CD4-positive, alpha-beta T cell treated with Interferon gamma for 1 hour (primary cell): Measurements from ENCODE around the gene PAGR1.
"Not testable (repeated sequence)": the region's sequence is repeated elsewhere in the genome, so short reads cannot be mapped to it uniquely, and the experiment has no call there.

Experiments
- DNase-seq: peaks from one replicate; pipeline ENCODE4 v3.0.0-alpha.2; 2020

The PAGR1 gene

DNA sequence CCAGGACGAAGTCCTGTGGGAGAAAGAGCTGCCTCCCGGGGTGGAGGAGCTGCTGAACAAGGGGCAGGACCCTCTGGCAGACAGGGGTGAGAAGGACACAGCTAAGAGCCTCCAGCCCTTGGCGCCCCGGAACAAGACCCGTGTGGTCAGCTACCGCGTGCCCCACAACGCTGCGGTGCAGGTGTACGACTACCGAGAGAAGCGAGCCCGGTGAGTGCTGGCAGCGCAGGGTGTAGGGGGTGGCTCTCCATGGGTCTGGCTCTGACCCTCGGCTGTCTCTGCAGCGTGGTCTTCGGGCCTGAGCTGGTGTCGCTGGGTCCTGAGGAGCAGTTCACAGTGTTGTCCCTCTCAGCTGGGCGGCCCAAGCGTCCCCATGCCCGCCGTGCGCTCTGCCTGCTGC is 25.7 kb downstream of the PAGR1 start:
- no peak for DNase-seq

DNA sequence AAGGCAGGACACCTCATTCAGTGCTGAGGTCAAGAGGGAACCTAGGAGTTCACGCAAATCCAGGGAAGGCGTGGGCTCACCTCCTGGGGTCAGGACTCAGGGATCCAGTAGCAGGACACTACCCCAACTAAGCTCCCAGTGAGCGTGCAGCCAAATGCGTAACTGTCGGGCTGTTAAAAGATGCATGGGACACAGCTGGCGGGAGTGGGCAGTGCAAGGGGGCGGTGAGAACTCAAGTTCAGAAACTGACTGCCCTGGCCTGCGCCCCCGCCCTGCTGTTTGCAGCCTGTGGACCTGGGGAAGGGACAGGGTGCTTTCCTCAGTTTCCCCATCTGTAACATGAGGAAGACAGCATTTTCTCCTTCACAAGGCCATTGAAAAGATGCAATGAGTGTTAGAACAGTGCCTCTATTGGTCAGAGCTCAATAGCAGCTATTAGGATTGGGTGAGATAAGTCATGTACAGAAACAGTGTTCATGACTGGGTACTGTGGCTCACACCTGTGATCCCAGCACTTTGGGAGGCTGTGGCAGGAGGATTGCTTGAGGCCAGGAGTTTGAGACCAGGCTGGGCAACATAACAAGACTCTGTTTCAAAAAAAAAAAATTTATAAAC is 26.9 kb downstream of the PAGR1 start:
- no peak for DNase-seq

DNA sequence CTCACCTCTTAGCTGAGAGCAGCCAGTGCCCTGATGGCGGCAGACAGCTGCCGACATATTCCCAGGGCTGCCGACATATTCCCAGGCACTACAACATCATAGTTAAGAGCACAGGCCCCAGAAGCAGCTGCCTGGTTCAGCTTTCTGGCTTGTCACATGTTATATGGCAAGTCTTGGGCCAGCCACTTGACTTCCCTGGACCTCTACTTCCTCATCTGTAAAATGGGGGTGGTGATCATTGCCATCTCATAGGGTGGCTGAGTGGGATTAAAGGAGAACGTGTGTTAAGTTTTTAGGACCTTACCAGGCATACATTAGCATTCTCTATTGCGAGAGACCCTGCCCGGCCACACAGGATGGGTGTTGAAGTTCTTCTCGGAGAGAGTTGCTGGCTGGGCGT is 28.0 kb downstream of the PAGR1 start:
- no peak for DNase-seq

DNA sequence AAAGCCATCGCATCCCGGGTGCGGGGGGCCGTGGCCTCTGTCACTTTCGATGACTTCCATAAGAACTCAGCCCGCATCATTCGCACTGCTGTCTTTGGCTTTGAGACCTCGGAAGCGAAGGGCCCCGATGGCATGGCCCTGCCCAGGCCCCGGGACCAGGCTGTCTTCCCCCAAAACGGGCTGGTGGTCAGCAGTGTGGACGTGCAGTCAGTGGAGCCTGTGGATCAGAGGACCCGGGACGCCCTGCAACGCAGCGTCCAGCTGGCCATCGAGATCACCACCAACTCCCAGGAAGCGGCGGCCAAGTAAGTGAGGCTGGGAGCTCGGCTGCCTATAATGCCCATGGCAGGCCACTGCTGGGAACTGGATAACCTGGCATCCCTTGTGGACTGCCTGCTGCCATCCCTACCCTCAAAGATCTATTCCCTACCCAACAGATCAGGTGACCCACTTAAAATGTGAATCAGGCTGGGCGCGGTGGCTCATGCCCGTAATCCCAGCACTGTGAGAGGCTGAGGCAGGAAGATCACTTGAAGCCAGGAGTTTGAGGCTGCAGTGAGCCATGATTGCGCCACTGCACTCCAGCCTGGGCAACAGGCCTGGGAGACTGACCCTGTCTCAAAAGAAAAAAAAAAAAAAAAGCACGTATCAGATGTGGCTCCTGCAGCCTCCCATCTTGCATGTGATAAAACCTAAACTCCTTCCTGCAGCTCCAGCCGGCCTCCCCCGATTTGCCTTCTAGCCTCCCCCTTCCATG is 28.8 kb downstream of the PAGR1 start:
- DNase-seq = no peak

DNA sequence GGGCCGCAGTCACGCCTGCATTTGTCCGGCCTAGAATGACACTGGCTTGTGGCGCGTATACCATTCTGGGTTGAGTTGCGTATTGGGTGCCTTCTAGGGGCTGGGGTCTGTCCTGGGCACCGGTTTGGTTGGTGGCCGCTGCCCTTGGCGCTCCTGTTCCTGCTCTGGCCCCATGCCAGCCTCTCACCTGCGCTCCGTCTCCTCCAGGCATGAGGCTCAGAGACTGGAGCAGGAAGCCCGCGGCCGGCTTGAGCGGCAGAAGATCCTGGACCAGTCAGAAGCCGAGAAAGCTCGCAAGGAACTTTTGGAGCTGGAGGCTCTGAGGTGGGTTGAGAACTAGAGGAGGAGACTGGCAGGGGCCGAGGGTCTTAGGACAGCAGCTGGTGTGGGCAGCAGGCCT is 29.7 kb downstream of the PAGR1 start:
- DNase-seq = no peak

DNA sequence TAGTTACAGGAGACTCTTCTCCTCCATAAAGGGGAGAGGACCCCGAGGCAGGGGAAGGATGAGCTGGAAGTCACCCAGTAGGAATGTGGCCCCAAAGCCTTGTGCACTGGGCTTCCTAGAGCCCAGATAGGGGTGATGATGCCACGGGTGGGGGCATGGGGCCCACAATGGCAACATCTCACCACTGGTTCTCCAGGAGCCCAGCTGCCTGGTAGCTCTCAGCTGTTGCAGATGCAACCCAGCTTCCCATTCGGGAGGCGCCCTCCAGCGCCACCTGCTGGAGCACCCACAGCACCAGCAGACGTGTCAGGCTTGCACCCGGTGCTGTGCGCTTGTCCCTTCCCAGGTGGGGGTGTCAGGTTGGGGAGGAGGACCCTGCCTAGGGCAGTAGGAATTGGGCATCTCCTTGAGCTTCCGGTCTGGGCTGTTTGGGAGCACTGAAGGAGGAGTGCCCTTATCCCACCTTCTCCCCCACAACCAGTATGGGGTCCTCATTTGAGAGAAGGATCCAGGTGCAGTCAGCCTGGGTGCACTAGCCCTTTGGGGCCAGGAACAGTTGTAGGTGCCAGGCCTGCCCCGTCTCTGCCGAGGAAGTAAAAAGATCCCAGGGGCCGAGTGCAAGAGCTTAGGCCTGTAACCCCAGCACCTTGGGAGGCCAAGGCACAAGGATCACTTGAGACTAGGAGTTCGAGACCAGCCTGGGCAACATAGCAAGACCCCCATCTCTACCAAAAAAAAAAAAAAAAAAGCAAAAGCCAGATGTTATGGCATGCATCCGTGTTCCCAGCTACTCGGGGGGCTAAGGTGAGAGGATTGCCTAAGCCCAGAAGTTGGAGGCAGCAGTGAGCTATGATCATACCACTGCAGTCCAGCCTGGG is 32.7 kb downstream of the PAGR1 start:
- peak; percentile 77 for DNase-seq

DNA sequence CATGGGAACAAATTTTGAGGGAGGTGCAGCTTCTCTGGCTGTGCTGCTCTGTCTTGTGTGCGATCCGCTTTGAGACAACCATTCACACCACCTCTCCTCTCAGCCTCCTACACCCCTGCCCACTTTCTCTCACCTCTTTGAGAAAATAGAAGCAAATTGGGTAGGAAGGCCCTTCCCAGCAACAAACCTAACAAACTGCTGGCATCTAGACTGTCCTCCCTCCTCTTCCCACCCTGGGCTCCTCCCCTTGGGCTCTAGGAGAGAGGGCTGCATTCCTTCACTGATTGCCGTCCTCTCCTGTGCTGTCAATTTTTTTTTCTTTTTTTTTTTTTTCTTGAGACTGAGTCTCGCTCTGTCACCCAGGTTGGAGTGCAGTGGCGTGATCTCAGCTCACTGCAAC is 33.6 kb downstream of the PAGR1 start:
- DNase-seq = no peak

DNA sequence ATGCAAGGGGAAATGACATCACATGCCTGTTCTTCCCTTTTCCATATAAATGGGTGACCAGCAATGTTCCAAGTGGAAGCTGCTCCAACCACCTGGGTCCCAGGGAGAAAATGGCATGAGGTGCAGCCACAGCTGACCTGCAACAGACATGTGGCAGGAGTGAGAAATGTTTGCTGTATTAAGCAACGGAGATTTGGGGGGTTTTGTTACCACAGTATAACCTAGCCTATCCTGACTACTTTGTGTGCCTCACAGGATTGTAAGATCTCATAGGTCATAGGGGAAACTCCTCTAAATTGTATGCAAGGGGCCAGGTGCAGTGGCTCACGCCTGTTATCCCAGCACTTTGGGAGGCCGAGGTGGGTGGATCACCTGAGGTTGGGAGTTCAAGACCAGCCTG is 35.0 kb downstream of the PAGR1 start:
- no peak for DNase-seq

DNA sequence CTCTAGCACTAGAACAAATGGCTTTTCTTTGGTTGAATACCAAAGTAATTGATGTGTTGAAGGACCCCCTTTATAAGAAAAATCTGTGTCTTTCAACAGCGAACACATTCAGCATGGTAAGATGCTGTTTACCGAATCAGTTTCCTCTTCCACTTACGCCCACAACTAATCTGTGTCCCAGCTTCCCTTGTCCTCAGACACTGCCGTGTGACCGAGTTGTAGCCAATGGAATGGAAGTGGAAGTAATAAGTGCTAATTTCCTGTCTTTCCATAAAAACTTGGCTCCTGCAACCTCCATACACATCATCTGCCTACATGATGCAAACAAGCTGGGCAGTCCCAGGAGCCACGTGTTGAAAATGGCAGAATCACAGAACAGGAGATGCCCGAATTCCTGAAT is 36.7 kb downstream of the PAGR1 start:
- no peak for DNase-seq

DNA sequence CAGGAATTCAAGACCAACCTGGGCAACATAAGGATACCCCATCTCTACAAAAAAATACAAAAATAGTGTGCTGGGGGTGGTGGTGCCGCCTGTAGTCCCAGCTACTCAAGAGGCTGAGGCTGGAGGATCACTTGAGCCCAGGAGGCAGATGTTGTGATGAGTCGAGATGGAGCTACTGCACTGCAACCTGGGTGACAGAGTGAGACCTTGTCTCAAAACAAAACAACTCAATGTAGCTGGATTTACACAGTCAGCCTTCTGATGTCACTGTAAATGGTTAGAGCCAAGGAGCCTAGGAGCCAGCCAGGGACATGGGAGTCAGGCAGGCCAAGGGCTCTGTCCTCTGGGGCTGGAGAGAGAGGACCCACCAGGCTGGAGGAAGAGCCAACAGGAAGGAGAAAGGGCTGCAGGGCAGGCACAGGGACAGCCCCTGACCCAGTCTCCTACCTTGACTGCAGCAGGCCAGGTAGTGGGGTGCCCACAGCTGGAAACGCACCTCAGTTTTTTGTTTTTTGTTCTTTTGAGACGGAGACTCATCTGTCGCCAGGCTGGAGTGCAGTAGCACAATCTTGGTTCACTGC is 38.7 kb downstream of the PAGR1 start:
- DNase-seq = no peak

DNA sequence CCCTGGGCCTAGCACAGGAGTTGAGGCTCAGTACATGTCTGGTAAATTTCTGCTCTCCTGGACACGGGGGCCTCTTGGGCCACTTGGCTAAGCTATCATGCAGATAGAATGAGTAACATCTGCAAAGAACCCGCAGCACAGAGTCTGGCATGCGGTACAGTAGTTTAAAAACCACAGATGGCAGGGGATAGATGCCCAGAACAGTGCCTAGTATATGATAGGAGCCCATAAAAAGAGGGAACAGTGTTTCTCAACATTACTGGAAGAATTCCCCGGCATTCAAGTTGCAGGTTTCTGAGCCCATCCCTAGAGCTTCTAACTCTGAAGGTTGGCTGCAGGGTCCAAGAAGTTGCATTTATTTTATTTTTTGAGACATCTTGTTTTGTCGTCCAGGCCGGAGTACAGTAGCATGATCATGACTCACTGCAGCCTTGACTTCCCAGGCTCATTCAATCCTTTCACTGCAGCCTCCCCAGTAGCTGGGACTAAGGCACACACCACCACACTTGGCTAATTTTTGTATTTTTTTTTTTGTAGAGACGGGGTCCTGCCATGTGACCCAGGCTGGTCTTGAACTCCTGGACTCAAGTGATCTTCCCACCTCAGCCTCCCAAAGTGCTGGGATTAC is 41.3 kb downstream of the PAGR1 start:
- no peak for DNase-seq

DNA sequence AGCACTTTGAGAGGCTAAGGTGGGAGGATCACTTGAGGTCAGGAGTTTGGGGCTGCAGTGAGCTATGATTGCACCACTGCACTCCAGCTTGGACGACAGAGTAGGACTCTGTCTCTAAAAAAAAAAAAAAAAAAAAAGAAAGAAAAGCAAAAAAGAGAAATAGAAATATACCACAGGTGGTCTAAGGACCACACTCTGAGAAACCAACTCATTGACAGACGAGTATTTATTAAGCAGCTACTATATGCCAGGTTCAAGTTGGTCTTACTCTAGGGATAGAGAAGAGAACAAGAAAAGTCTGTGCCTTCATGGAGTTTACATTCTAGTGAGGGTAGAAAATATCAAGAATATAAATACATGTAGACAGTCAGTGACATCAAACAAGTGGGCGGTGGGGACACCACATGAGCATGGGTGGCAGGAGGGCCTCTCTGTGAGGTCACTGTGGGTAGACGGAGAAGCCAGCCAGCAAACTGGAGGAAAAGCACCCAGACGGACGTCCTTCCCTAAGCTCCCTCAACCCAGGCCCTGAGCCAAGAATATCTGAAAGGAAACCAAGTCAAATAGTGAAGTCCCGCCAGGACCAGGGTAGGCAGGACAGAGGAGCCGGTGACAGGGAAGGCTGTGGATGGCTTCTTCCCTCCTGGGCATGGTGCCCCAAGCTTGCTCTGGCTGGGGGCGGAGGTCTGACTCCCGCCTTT is 42.3 kb downstream of the PAGR1 start:
- no peak for DNase-seq

DNA sequence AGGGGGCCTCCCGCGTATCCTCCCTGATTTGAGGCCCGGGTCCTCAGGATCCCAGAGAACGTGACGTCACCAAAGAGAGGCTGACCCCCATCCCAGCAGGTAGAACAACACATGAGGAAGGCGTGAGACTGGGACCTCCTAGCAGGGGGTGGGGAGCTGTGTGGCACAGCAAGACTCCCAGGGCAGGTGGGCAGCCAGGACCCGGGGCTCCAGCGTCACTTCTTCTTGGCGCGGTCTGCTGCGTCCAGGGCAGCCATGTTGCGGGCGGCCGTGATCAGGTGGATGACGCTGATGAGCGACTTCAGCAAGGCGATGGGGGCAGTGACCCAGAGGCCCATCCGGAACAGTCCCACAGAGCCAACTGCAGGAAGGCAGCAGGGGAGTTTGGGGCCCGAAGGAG is 43.0 kb downstream of the PAGR1 start:
- no peak for DNase-seq

DNA sequence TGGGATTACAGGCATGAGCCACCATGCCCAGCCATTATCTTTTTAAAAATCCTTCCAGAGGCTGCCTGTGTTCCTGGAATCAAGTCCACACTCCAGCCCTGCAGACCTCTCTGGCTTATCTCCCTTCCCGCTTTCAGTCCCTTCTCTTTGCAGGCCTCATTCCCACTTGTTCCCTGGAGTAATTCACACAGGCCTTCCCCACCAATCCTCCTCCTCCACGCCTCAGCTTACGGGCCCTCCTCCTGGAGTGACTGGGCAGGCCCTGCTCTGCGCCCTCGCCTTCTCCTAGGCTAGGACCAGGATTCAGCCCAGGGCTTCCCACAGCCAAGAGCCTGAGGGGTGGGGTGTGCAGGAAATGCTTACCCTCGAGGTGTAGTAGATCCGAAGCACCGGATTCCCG is 44.3 kb downstream of the PAGR1 start:
- no peak for DNase-seq

DNA sequence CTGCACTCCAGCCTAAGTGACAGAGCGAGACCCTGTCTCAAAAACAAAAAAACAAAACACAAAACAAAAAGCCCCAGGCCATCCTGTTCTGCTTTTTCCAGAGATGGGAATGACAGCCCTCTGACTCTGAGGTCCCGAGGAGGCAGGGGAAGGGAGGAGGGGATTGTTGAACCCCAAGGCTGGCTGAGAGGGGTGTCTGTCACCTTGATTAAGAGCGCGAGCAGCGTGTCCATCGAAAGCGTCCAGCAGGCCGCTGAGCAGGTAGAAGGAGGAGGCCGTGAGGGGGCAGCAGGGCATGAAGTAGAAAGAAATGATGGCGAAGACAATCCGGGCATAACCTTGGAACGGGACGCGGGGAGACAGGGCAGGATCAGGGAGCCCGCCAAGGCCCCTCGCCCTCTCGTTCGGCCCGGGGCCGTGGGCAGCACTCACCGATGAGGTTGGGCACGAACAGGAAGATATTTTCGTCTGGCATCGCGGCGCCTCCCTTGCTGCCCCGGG is 46.5 kb downstream of the PAGR1 start:
- no peak for DNase-seq

DNA sequence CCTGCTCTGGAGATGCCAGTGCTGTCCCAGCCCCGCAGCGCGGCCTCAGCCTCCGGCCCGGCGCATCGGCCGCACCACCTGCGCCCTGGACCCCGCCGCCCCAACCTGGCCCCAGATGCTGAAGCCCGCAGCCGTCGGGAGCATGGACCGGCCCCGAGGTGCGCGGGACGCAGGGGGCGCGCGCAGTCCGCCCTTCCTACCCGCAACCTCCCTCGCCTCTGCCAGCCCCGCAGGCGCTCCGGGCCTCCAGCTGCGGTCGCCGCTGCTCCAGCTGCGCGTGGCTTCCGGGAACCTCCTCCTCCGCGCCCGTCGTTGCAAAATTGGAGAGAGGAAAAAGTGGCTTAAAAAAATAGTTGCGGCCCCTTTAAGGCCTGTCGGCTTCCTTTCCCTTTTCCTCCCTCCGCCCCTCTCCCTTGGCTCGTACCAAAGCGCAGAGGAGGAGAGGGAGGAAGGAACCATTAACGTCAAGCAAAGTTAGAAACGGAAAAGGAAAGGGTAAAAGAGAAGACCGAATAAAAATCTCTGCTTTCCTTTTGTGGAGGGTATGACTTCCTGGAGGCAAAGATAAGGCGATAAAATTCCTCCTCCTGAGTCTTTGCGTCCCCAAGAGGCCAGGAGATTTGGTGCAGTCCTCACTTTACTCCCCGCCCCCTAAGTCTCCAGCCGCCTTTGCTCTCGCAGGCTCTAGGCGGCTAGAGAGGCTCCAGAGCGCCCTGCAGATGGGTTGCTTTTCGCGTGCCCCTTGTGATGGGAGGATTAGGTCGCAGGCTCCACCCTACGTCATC is 47.1 kb downstream of the PAGR1 start, which contains the start of gene CDIPT:
Gene CDIPT, minus strand, starts transcription at position 343 of the 785 bp plus-strand sequence. CDS start 369 bp downstream, outside the sequence.
- peak; percentile 94 for DNase-seq

DNA sequence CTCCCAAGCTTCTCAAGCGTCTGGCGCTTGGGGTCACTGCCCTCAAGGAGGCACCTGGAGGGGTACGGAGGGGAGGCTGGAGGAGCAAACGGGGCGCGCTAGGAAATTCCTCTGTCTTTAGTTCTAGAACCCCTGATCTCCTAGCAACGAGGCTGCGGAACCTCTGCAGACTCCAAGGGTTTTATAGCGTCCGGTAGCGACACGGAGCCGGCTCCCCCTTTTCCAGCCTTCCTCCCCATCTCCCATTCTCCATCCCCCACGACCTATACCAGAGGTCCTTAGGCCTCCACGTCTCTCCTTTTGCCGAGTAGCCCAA is 47.7 kb downstream of the PAGR1 start:
- no peak for DNase-seq

DNA sequence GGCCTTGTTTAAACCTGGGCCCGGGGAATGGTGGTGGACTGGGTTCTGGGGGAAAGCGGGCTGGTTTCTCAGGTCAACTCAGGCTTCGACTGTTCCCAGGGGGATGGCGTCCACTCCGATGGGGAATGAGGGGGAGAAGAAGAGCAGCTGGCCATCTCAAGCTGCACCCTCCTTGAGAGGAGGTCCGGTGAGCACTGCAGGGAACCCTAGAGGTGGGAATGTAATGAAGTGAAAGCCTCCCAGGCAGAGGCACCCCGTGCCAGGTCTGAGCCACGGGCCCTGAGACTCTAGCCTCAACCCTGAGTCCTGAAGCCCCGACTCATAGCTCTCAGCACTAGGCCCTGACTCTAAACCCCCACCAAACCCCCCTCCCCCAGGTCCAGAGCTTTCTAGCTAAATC is 48.3 kb downstream of the PAGR1 start:
- DNase-seq = no peak

DNA sequence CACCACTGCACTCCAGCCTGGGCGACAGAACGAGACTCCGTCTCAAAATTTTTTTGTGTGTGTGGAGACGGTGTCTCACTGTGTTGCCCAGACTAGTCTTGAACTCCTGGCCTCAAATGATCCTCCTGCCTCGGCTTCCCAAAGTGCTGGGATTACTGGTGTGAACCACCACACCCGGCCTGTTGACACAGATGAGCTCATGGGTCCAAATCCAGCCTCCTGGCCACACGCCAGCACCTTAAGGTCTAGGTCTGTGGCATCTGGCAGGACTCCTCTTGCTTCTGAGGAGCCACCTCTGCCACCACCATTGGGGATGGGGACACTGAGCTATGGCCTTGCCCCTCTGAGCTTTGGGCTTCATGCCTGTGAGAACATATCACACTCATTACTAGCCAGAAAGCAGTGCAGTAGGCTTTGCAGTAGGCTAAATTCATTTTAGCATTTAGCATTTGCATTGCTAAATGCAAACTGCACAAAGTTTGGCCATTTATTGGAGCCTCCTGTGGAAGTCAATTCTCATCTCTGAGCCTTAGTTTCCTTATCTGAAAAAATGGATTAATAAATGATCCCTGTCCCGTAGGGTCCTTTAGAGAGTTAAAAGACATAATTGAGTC is 52.6 kb downstream of the PAGR1 start:
- no peak for DNase-seq

DNA sequence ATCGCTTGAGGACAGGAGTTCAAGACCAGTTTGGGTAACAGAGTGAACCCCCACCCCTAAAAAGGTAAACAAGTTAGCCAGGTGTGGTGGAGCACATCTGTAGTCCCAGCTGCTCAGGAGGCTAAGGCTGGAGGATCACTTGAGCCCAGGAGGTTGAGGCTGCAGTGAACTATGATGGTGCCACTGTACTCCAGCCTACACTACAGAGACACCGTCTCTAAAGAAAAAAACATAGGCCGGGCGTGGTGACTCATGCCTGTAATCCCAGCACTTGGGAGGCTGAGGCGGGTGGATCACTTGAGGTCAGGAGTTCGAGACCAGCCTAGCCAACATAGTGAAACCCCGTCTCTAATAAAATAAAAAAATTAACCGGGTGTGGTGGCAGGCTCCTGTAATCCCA is 53.1 kb downstream of the PAGR1 start:
- not testable (repeated sequence) for DNase-seq
